IMR-90 (cell line): ENCODE data around the gene IDS. TPM values are rescaled to one million over a fixed set of nuclear protein-coding genes. Genes with fewer than 3 reads are reported as not detected.

Source experiments
- ATAC-seq: fragments of 200-7000 bp; cut with Tn5 transposase; 2 replicates; pipeline ENCODE4 v1.9.1; 2020; ENCODE audit warnings: low read depth, mild to moderate bottlenecking, moderate library complexity
- BruUV-seq: library from RNA; stranded (reverse); fragments of 400-500 nt; replicated peaks from 2 replicates; lab custom pipeline; 2021; lab: Mats Ljungman, UMichigan
- CTCF ChIA-PET: fragments of 300-600 bp; formaldehyde crosslinking; extraction: SDS; loops from one replicate; lab custom pipeline; 2021; ENCODE audit warnings: antibody characterized with exemption; lab: Yijun Ruan, JAX
- POLR2A ChIA-PET: fragments of 300-600 bp; sonication (Branson Sonifier 250); formaldehyde crosslinking; loops from one replicate; lab custom pipeline; 2022; ENCODE audit warnings: antibody characterized with exemption; ENCODE audit not compliant: unreplicated experiment; lab: Charles Lee
- DNase-seq: peaks from one replicate; pipeline ENCODE4 v3.0.0; 2013
- H2AFZ ChIP-seq: replicated peaks from 2 replicates; pipeline ENCODE3; 2013; ENCODE audit warnings: low read length, mild to moderate bottlenecking; ENCODE audit not compliant: poor library complexity
- H2AK5ac ChIP-seq: 2 replicates; pipeline ENCODE4 v1.6.1; 2013; ENCODE audit warnings: low read depth, low read length, inconsistent platforms
- H2AK9ac ChIP-seq: replicated peaks from 2 replicates; pipeline ENCODE3; 2013; ENCODE audit warnings: mild to moderate bottlenecking, low read depth, low read length, moderate library complexity; ENCODE audit not compliant: poor library complexity
- H2BK120ac ChIP-seq: 2 replicates; pipeline ENCODE4 v1.6.1; 2013; ENCODE audit warnings: low read depth, low read length, inconsistent platforms
- H2BK15ac ChIP-seq: 3 replicates; pipeline ENCODE4 v1.6.1; 2013; ENCODE audit warnings: low read depth, low read length, inconsistent platforms
- H2BK20ac ChIP-seq: 2 replicates; pipeline ENCODE4 v1.6.1; 2013; ENCODE audit warnings: low read depth, mild to moderate bottlenecking, inconsistent platforms, low read length, moderate library complexity
- H2BK5ac ChIP-seq: 2 replicates; pipeline ENCODE4 v1.6.1; 2013; ENCODE audit warnings: mild to moderate bottlenecking, low read depth, low read length, inconsistent platforms; ENCODE audit not compliant: poor library complexity, severe bottlenecking
- H3K14ac ChIP-seq: replicated peaks from 2 replicates; pipeline ENCODE4 v1.6.1; 2013; ENCODE audit warnings: low read depth, low read length, inconsistent platforms
- H3K18ac ChIP-seq: 2 replicates; pipeline ENCODE4 v1.6.1; 2013; ENCODE audit warnings: low read depth, low read length, control low read depth
- H3K23ac ChIP-seq: 2 replicates; pipeline ENCODE4 v1.6.1; 2013; ENCODE audit warnings: low read depth, low read length, inconsistent platforms
- H3K27ac ChIP-seq: 2 replicates; pipeline ENCODE4 v1.5.1; 2013; ENCODE audit warnings: mild to moderate bottlenecking, control low read depth, low read length; ENCODE audit not compliant: insufficient read depth
- H3K27me3 ChIP-seq: 2 replicates; pipeline ENCODE4 v1.6.1; 2013; ENCODE audit warnings: low read length; ENCODE audit not compliant: control insufficient read depth, insufficient read depth
- H3K36me3 ChIP-seq: 2 replicates; pipeline ENCODE4 v1.6.1; 2013; ENCODE audit warnings: low read length, mixed read lengths; ENCODE audit not compliant: control insufficient read depth, insufficient read depth
- H3K4ac ChIP-seq: 2 replicates; pipeline ENCODE4 v1.6.1; 2013; ENCODE audit warnings: low read depth, low read length, inconsistent platforms
- H3K4me1 ChIP-seq: 2 replicates; pipeline ENCODE4 v1.6.1; 2013; ENCODE audit warnings: low read length, mixed read lengths; ENCODE audit not compliant: control insufficient read depth, insufficient read depth
- H3K4me2 ChIP-seq: 2 replicates; pipeline ENCODE4 v1.6.1; 2013; ENCODE audit warnings: low read depth, mild to moderate bottlenecking, control low read depth, low read length, moderate library complexity
- H3K4me3 ChIP-seq: 2 replicates; pipeline ENCODE4 v1.5.1; 2013; ENCODE audit warnings: low read depth, mild to moderate bottlenecking, control low read depth, low read length, moderate library complexity; ENCODE audit not compliant: insufficient read depth
- H3K56ac ChIP-seq: 2 replicates; pipeline ENCODE4 v1.6.1; 2013; ENCODE audit warnings: low read length, inconsistent platforms; ENCODE audit not compliant: insufficient read depth; ENCODE audit errors: extremely low read depth
- H3K79me1 ChIP-seq, 2 experiments: 2 replicates each; pipeline ENCODE4 v1.6.1; 2013; ENCODE audit warnings: low read length in 2 of 2, inconsistent platforms in 1 of 2, low read depth in 1 of 2
- H3K9ac ChIP-seq: 2 replicates; pipeline ENCODE4 v1.6.1; 2013; ENCODE audit warnings: low read depth, low read length, control low read depth
- H3K9me1 ChIP-seq: 2 replicates; pipeline ENCODE4 v1.6.1; 2013; ENCODE audit warnings: low read length, inconsistent platforms; ENCODE audit not compliant: insufficient read depth
- H3K9me3 ChIP-seq: 2 replicates; pipeline ENCODE4 v1.6.1; 2013; ENCODE audit warnings: low read length; ENCODE audit not compliant: control insufficient read depth, insufficient read depth
- H4K20me1 ChIP-seq: 2 replicates; pipeline ENCODE4 v1.6.1; 2013; ENCODE audit warnings: low read length, inconsistent platforms; ENCODE audit not compliant: insufficient read depth
- H4K5ac ChIP-seq: 2 replicates; pipeline ENCODE4 v1.6.1; 2013; ENCODE audit warnings: mild to moderate bottlenecking, low read depth, low read length, control low read depth
- H4K8ac ChIP-seq, 2 experiments: 2 replicates each; pipeline ENCODE4 v1.6.1; 2013; ENCODE audit warnings: low read depth in 2 of 2, low read length in 2 of 2, control low read depth in 1 of 2, inconsistent platforms in 1 of 2
- H4K91ac ChIP-seq: 2 replicates; pipeline ENCODE4 v1.6.1; 2013; ENCODE audit warnings: low read depth, low read length, inconsistent platforms; ENCODE audit not compliant: insufficient read depth
- BHLHE40 ChIP-seq: fragments of 150-350 bp; IDR thresholded peaks from 2 replicates; pipeline ENCODE4 v1.6.1; 2016; ENCODE audit warnings: mild to moderate bottlenecking, low read depth, low read length
- CEBPB ChIP-seq: IDR thresholded peaks from 2 replicates; pipeline ENCODE4 v1.6.1; 2012; ENCODE audit warnings: low read depth, low read length, improper control_type of control experiment
- FOS ChIP-seq: fragments of 150-350 bp; IDR thresholded peaks from 2 replicates; pipeline ENCODE4 v1.6.1; 2016; ENCODE audit warnings: low read depth, low read length
- MAZ ChIP-seq: IDR thresholded peaks from 2 replicates; pipeline ENCODE4 v1.6.1; 2012; ENCODE audit warnings: low read depth, mild to moderate bottlenecking, low read length, improper control_type of control experiment, moderate library complexity, borderline replicate concordance
- MXI1 ChIP-seq: IDR thresholded peaks from 2 replicates; pipeline ENCODE4 v1.6.1; 2012; ENCODE audit warnings: low read depth, mild to moderate bottlenecking, low read length, moderate library complexity, borderline replicate concordance
- RCOR1 ChIP-seq: IDR thresholded peaks from 2 replicates; pipeline ENCODE4 v1.6.1; 2012; ENCODE audit warnings: mild to moderate bottlenecking, low read length, improper control_type of control experiment; ENCODE audit not compliant: insufficient replicate concordance
- WGBS, 2 experiments: methylation state at CpG; one replicate each; pipeline versions ENCODE4 v1.1.5 to v1.1.7; 2013; ENCODE audit warnings: missing lambda C conversion rate in 2 of 2; ENCODE audit not compliant: insufficient read length in 1 of 2; ENCODE audit errors: extremely low coverage in 2 of 2; 5-methylcytosine and 5-hydroxymethylcytosine counted together
- dilution Hi-C: fragments of 300-500 bp; cut with HindIII; formaldehyde crosslinking; loops from one replicate; pipeline ENCODE4 v1.14.3; 2018; ENCODE audit warnings: low sequenced_read_pairs; ENCODE audit not compliant: unreplicated experiment
- in situ Hi-C: fragments of 300-500 bp; cut with MboI; formaldehyde crosslinking; loops from 3 replicates; pipeline ENCODE4 v1.14.3; 2019; ENCODE audit warnings: low sequenced_read_pairs, inconsistent platforms, mixed read lengths
- intact Hi-C: fragments of 100-400 bp; cut with micrococcal nuclease; formaldehyde crosslinking; loops from 2 replicates; pipeline ENCODE4 v1.10.0; 2022
- polyA plus RNA-seq, 3 experiments: library from polyadenylated mRNA; depleted of rRNA; stranded (reverse); fragments of >200 nt; gene quantifications; 2 replicates each; pipeline ENCODE4 v1.2.3, GENCODE V29; 2012; ENCODE audit warnings: low replicate concordance in 1 of 3
- total RNA-seq: library from RNA; depleted of rRNA; stranded (reverse); fragments of >200 nt; gene quantifications from 2 replicates; pipeline ENCODE4 v1.2.3, GENCODE V29; 2012
- TF ChIP-seq, protein P1 (sequence below): fragments of 150-350 bp; IDR thresholded peaks from 2 replicates; pipeline ENCODE4 v1.6.1; 2017; ENCODE audit warnings: mild to moderate bottlenecking, antibody characterized with exemption, low read length, low read depth

The IDS gene
- total and polyA plus RNA-seq, 2 of the 4 experiments (the other 2 are of a cell fraction) = 26.3 to 56.9 TPM

DNA sequence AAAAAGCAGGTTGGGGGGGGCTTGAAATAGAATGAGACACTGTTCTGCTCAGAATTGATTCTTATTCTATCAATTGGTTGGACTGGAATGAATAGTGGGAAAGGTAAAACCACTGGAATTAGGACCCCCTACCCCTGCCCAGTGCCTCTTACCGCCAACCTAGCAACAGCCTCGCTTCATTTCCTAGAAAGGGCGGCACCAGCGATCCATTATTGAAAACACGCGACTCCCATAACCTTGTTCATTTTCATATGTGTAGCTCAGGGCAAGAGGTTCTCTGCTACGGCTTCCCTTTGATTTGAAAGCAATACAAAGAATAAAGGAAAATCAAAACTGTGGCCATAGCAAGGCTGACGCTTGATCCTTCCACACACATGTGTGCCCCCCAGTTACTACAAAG is 33.7 kb downstream of the IDS start:
- in situ Hi-C loops (loop anchor here (10.0 kb wide), 1 partner anchor 1427 kb away; no protein-coding TSS in a partner anchor), dilution Hi-C loops (no loop called here), intact Hi-C loops (loop anchor here (1.0 to 5.0 kb wide), 3 partner anchors 184 to 1422 kb away; no protein-coding TSS in a partner anchor)
- CTCF ChIA-PET = interaction anchor here (1.0 to 1.7 kb wide), 6 partner anchors 9 to 1829 kb away, joined by 3 to 7 read pairs (median 6); no protein-coding TSS in a partner anchor
- no peak overlapping the region for H4K8ac ChIP-seq
- H3K9me1 ChIP-seq = peaks cover 4% of the 10 kb centered on the region; the same call in 1 of the 2 replicates
- H3K4me2 ChIP-seq = no peak overlapping the region
- no peak overlapping the region for H3K4me3 ChIP-seq
- POLR2A ChIA-PET = no interaction called here
- no peaks in the 10 kb centered on the region for H3K79me1 ChIP-seq
- no TSS peak for BruUV-seq
- no peak overlapping the region for H2AK9ac ChIP-seq
- H3K4ac ChIP-seq = no peak overlapping the region
- H3K14ac ChIP-seq = no peak overlapping the region
- no peak overlapping the region for H3K18ac ChIP-seq
- no peaks in the 10 kb centered on the region for H4K20me1 ChIP-seq
- ATAC-seq (no peak), DNase-seq (no peak)
- H2AK5ac ChIP-seq = no peak overlapping the region
- H2BK15ac ChIP-seq = no peak overlapping the region
- no peak overlapping the region for H3K23ac ChIP-seq
- H3K9ac ChIP-seq = no peak overlapping the region
- no peak overlapping the region for H3K56ac ChIP-seq
- 100% methylated on average over 1 of the region's 8 CpGs; no CpG with 5 or more reads in 1 of the 2 experiments for WGBS, 2 experiments
- H4K91ac ChIP-seq = no peak overlapping the region
- H3K27ac ChIP-seq = no peak overlapping the region
- H2AFZ ChIP-seq = no peak overlapping the region
- H2BK20ac ChIP-seq = no peak overlapping the region
- H3K36me3 ChIP-seq = no peaks in the 10 kb centered on the region
- H2BK5ac ChIP-seq = no peak overlapping the region
- no peaks in the 10 kb centered on the region for H3K4me1 ChIP-seq
- H2BK120ac ChIP-seq = no peak overlapping the region
- TF ChIP-seq, protein P1, sequence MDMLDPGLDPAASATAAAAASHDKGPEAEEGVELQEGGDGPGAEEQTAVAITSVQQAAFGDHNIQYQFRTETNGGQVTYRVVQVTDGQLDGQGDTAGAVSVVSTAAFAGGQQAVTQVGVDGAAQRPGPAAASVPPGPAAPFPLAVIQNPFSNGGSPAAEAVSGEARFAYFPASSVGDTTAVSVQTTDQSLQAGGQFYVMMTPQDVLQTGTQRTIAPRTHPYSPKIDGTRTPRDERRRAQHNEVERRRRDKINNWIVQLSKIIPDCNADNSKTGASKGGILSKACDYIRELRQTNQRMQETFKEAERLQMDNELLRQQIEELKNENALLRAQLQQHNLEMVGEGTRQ = no peak
- TF ChIP-seq CEBPB (no peak), FOS (no peak), RCOR1 (no peak), MAZ (no peak), MXI1 (no peak), BHLHE40 (no peak)
- H4K5ac ChIP-seq = no peak overlapping the region
- no peaks in the 10 kb centered on the region for H3K9me3 ChIP-seq
- H3K27me3 ChIP-seq = no peaks in the 10 kb centered on the region; the same call in 1 of the 2 replicates
